GM21360 (cell line): ENCODE data around the gene TUT7.

Experiments
- ATAC-seq: cut with Tn5 transposase; IDR thresholded peaks from one replicate; pipeline ENCODE4 v1.9.1; 2021; ENCODE audit warnings: mild to moderate bottlenecking, moderate library complexity; ENCODE audit not compliant: unreplicated experiment

The TUT7 gene

DNA sequence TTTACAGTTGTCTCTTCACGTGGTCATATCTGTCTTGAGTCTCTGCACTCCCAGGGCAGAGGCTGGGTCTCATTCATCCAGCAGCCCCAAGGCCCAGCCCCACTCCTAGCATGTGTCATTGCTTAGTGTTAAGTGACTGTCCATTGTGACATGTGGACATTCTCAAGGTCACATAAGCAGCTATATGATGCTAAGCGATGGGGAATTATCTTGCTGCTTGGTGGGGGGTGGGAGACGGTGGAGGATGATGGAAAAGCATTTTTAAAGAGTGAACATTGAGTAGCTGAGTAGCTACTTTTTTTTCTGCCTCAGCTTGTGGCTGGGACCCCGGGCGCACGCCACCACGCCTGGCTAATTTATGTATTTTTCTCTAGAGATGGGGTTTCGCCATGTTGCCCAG, 94.7 kb downstream of the TUT7 start, which contains the start of gene C9orf153:
TSS of gene C9orf153 (minus strand) at position 101 of the 400 bp plus-strand sequence. CDS start 30,054 bp downstream, outside the sequence.
- ATAC-seq = no peak

DNA sequence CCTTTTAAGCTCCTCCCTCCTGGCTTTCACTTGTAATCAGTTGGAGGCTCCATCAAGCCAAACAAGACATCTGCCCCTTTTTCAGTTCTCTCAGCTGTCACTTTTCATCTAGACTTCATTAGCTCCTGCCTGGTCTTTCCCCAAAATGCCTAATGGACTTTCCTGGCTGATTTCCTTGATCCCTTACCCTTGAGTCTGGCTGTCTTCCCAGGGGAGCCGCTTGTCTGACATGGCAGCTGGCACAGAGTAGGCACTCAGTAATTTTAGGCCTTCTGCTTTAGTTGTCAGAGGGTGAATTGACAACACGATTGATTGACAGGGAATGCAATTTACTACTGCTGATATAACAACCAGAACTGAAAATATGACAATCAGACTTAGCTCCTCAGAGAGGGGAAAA, 96.8 kb downstream of the TUT7 start:
- ATAC-seq = no peak

DNA sequence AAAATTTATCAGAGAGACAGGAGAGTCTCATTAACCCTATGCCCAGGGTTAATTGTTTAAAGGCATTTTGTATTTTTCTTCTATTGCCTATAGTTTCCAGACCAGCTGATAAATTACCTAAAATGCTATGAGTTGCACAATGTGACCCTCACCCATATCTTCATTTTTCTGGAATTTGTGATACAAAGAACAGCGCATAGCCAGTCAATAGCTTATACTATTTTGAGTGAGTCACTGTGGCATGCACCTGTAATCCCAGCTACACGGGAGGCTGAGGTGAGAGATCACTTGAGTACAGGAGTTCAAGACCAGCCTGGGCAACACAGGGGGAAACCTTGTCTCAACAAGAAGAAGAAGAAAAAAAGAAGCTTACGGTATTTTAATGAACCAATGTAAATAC, 97.6 kb downstream of the TUT7 start:
- ATAC-seq = no peak

DNA sequence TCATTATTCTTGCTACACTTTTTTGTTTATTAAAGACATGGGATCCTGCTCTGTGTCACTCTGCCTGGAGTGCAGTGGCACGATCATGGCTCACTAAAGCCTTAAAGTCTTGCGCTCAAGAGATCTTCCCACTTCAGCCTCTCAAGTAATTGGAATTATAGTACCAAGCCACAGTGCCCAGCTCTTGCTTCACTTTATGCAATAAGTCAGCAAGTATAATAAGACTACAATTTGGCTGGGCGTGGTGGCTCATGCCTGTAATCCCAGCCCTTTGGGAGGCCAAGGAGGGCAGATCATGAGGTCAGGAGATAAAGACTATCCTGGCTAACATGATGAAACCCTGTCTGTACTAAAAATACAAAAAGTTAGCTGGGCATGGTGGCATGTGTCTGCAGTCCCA, 100.6 kb downstream of the TUT7 start:
- no peak for ATAC-seq

DNA sequence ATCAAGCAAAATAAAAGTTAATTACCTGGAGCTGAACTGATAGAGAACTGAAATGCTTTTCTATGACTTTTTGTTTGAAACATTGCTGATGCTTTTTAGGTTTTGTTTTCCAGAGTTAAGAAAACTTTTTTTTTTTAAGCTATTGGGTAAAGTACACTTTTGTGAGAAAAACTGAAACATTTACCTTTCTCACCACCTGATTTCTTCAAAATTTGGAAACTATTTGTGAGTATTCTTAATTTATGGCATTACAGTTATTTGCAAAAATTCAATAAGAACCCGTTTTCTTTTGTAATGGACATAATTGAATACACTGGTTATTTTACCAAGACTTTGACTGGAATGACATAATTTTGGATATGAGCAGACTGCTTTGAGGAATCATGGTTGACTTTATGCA, 101.3 kb downstream of the TUT7 start:
- no peak for ATAC-seq

DNA sequence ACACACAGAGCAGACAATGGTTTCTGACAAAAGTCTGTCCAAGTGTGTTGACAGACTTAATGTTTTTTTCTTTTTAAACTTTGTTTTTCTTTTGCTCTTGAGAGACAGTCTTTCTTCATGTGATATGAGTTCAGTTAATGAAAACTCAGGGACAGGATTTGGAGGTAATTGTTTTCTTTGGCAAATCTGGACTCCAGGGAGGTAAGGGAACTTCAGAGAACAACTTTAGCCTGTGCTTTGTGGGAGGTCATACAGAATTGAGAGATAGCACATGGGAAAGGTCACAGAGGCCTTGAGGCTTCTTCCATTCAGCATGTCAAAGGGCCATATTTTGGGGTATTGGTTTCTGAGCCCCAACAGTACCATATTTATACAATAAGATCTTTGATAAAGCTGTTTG, 104.1 kb downstream of the TUT7 start:
- ATAC-seq = no peak

DNA sequence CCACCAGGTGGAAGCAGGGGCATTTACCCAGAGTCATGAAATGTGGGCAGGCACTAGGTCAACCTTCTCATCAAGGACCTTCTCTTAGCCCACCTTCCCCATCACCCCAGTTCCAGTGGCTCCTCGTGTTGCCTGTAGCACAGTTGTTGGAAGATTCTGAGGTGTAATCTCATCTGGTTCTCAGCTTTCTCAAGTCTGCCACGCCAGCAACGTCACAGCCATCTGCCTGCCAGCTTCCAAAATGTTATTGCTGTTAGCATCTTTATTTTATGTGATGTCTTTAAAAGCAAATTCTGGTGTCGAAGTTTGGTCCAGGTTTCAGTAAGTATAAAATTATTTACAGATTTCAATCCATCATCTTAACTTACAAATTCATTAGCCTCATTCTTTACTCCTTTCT, 105.5 kb downstream of the TUT7 start:
- ATAC-seq = no peak

DNA sequence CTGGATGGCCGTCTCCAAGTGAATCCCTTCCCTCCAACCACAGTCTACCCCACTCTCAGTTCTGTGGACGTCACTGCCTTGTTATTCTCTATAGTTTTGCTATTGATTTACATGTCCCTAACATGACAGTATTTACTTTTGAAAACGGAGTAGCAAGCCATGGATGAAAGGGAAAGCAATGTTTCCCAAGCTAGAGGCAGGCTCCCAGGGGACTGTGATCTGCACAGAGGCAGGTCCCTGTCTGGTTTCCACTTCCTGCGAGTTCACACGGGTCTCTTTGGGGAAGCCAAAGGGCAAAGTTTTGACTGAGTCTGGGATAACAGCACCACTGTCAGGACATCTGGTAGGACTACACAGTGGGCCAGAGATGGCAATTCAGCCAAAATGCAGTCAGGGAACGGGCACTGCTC, 107.5 kb downstream of the TUT7 start:
- ATAC-seq = peak; percentile 87

DNA sequence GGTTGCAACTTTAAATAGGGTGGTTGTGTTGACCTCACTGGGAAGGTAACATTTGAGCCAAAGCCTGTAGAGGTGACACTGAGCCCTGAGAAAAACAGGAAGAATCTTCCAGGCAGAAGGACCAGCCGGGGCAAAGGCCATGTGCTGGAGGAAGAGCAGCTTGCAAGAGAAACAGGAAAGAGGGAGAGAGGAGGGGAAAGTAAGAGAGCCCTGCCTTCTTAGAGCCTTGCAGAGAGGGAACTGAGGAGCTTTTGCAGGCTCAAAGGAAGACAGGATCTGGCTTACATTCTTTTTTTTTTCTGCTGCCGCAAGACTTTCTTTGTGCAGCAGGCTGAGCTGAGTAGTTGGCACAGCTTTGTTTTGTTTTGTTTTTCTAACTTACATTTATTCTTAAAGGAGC, 112.1 kb downstream of the TUT7 start:
- no peak for ATAC-seq

DNA sequence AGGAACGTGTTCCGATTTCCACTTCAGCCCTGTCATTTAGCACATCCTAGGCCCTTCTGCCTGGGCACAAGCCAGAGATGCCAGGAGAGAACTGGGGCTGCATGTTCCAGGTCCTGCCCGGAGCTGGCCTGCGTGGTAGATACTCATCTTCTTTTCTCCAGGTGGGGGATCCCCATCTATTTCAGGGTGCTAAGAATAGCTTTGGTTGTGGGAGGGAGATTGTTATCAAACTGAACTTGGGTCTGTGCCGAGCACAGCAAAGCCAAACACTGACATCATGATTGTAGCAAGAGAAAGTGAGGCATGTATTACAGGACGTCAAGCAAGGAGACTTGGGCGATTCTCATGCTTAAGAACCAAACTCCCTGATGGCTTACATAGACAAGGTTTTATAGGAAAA, 113.0 kb downstream of the TUT7 start:
- no peak for ATAC-seq

DNA sequence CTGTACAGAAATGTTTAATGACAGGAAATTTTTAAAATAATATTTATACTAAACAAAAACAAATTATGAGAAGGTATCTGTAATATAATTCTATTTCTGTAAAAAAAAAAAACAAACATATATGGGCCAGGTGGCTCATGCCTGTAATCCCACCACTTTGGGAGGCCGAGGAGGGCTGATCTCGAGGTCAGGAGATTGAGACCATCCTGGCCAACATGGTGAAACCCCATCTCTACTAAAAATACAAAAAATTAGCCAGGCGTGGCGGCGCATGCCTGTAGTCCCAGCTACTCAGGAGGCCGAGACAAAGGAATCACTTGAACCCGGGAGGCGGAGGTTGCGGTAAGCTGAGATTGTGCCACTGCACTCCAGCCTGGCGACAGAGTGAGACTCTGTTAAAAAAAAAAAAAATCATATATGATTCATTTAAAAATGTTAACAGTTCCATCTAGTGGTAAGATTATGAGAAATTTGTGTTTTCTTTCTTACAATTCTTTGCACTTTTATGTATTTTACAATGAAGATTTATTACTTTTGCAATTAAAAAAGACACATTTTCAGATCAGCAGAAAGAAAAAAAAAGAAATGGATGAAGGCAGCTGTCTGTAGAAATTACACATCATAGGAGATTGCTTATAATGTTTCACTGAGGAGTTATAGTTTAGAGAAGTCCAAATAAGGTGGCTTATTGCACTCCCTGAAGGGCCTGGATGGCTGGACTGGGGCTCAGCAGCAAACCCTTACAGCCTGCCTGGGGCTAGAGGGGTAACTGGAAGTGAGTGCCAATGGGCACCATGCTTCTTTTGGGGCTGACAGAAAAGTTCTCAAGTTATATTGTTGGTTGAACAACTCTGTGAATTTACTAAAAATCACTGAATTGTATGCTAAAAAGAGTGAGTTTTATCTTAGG, 115.1 kb downstream of the TUT7 start:
- no peak for ATAC-seq
